ENCODE data around the gene GTSE1. TPM values are rescaled to one million over a fixed set of nuclear protein-coding genes. Genes with fewer than 3 reads are reported as not detected.
A peak's percentile ranks its signal among the peaks of the same experiment; 100 is the strongest.
"Not testable (repeated sequence)": the region's sequence is repeated elsewhere in the genome, so short reads cannot be mapped to it uniquely, and the experiment has no call there.

GTSE1 gene, protein sequence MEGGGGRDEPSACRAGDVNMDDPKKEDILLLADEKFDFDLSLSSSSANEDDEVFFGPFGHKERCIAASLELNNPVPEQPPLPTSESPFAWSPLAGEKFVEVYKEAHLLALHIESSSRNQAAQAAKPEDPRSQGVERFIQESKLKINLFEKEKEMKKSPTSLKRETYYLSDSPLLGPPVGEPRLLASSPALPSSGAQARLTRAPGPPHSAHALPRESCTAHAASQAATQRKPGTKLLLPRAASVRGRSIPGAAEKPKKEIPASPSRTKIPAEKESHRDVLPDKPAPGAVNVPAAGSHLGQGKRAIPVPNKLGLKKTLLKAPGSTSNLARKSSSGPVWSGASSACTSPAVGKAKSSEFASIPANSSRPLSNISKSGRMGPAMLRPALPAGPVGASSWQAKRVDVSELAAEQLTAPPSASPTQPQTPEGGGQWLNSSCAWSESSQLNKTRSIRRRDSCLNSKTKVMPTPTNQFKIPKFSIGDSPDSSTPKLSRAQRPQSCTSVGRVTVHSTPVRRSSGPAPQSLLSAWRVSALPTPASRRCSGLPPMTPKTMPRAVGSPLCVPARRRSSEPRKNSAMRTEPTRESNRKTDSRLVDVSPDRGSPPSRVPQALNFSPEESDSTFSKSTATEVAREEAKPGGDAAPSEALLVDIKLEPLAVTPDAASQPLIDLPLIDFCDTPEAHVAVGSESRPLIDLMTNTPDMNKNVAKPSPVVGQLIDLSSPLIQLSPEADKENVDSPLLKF
- 0.45 TPM for total RNA-seq
- long read RNA-seq, partial matches to known transcripts: 1 of 2 reads
- long read RNA-seq, other reads (novel, unspliced or antisense): 0 of 2 reads

DNA sequence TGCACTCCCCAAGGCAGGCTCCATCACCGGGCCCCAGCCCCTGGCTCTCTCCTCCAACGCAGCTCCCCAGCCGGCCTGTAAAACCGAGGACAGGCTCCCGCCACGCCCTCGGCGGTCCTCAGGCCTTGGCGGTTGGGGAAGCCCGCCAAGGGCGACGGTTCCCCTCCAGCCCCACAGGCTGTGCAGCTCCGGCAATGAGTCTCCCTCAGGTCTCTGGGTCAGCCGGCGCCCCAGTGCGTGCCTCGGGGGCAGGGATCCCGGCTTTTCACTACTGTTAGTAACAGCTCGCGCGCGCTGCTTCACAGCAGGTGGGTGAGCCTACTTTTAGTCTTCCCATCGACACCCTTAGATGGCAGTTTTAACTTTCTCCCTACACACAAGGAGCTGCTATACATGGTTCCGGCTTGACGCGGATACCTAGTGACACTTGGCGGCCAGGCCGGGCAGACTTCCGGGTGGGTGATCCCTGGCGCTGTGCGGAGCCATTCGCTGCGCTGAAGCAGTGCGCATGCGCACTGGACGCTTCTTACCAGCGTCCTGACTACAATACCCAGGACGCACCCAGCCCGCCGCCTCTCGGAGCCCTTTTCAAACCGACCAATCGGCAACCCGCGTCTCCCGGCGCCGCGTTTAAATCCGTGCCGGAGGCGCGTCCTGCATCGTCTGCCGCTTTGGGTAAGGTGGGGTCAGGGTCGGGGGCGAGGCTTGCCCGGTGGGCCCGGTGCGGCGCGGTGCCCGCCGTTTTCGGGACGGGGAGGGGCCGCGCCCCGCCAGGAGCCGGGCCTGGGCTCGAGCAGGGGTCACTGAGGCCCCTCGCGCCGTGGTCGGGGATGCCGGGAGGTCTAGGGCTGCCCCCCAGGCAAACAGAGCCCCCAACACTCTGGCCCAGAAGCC is at the start of gene GTSE1:
TSS of gene GTSE1 (plus strand) at position 614 of the 894 bp plus-strand sequence. CDS start 531 bp downstream, outside the sequence.
- intact Hi-C loops (cut with micrococcal nuclease): no loop called here
- DNase-seq: peak; percentile 100

DNA sequence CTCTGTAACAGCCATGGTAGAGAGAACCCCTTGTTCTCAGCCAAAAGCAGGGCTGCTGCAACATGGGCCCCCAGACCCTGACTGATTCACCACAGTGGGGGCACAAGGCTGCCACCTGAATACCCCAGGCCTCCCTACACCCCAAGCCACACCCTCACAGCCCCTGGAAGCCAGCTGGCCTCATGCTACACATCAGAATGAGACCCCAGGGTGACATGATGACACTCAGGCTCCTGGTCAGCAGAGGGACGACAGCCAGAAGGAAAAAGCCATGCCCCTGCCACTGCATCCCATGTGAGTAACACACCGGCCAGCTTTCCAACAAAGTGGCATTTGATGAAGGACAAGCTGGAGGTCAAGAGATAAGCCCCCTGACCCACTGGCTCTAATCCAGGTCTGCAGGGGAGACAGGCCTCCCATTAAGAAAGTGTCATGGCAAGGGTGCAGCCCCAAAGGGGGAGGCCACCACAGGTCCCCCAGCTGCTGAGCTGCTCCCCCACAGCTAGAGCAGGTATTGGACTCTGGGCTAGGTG is 49.2 kb upstream of the GTSE1 start:
- no peak for DNase-seq
- ATAC-seq: no peak
- intact Hi-C loops (cut with micrococcal nuclease): loop anchor here (10.0 kb wide), 1 partner anchor 103 kb away; no protein-coding TSS in a partner anchor

More for the DNA sequence above, at the start of gene GTSE1:
- ATAC-seq: peak; percentile 97

DNA sequence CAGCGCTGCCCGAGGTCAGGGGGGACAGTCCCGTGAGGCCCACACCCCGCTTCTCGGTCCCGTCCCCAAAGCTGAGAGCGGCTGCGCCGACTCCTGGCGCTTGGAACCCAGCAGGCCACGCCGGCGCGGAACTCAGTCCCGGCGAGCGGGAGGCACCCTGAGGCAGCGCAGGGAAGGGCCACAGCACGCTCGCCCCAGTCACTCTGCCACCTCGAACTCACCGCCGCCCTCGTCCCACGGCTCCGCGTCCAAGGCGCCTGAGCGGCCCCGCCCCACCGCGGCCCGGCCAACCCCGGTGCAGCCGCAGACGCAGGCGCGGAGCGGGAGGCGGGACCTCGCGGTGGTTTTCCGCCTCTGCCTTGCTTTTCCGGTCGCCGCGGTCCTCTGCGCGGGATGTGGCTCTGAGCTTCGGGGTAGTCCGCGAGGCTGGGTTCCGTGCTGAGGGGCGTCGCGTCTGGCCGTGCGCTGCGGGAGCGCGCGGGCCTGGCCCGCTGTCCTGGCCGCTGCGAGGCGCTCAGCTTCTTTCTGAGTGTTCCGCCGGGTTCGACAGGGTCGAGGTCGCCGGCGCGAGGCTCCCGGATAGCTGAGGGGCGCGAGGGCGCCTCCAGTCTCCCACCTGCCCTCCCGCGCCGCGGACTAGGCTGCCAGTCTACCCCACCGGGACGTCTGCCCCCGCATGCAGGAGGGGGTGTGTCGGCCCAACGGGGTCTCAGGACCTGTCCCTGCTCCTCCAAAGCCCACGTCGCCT is 46.5 kb upstream of the GTSE1 start, which contains the start of gene CDPF1:
TSS of gene CDPF1 (minus strand) at position 259 of the 748 bp plus-strand sequence. CDS start 2,009 bp downstream, outside the sequence.
- DNase-seq (peak; percentile 97), ATAC-seq (peak; percentile 95)
- intact Hi-C loops (cut with micrococcal nuclease): no loop called here

DNA sequence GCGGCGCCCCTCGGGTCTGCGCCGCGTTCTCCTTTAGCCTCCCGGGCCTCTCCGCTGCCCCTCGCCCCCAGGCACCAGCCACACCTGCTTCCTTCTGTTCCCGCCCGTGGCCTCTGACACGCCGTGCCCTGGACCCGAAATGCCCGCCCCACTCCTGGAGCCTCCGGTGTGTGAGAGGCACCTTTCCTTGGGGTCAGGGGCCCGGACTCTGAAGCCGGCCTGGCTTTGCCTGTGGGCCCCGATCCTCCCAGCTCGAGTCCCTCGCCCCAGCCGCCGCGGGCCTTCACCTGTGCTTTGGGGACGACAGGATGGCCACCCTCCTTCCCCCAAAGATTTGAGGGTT is 45.9 kb upstream of the GTSE1 start:
- DNase-seq (no peak), ATAC-seq (peak; percentile 7)
- intact Hi-C loops (cut with micrococcal nuclease): no loop called here

DNA sequence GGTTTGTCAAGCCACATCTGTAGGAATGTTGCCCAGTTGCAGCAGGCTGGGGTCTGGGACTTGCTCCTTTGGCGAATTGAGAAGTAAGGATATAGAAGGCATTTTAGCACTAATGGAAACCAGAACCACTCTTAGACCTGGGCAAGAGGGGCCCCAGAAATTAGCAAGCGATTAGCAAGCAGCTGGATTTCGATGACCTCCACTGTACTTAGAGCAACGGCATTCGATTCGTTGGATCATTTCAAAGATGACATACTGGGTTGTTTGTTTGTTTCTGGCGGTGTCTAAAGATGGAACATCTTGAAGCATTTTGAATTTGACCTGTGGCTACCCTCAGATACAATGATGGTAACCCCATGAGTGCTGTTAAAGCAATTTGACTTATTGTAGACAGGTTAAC is 45.4 kb upstream of the GTSE1 start:
- no peak for ATAC-seq
- no peak for DNase-seq
- intact Hi-C loops (cut with micrococcal nuclease): no loop called here

DNA sequence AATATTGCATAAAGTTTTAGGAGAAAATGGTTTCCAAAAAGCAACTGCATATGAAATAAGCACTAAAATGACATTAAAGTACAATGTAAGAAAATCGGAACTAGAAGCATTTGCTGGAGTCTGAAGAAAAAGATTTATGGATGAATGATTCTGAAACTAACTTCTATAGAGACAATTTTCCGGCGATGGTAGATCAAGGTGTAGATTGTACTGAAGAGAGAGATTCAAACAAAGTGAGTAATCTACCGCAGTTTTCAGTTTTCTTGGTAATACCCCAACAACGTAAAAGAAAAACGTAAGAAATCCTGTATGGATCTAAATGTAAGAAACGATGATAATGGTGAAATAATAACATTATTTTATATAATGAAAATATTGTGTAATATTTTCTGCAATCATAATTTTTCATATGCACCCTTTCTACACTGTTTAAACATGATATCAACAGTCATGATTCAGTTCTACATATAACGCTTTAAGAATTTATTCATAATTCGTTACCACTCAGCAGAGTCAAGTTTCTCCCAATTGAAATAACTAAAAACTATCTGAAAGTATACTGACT is 44.8 kb upstream of the GTSE1 start:
- intact Hi-C loops (cut with micrococcal nuclease): no loop called here
- DNase-seq (no peak), ATAC-seq (no peak)

DNA sequence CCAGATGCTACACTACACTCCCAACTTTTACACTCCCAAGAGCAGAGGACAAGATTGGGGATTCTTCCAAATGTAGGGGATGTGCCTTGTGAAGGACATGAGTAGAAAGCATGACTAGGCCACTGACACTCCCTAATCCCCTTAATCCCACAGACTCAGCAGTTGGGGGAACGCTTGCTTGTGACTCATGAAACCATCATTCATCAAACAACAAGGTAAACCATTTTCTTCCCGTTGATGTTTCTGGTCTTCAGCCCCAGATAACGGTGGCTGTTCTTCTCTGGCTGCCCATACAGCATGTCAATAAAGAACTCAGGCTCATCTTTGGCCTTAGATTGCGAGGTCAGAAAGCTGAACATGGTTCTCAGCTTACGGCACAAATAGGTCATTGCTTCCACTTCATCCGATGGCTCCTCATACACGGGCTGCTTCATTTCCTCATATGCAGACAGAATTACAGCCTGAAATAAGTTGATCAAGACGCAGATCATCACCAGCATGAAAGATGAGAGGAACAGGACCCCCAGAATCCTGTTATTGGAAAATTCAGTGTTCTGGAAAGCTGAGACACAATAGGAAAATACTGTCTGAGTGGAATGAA is 40.2 kb upstream of the GTSE1 start:
- DNase-seq (no peak), ATAC-seq (no peak)
- intact Hi-C loops (cut with micrococcal nuclease): no loop called here

DNA sequence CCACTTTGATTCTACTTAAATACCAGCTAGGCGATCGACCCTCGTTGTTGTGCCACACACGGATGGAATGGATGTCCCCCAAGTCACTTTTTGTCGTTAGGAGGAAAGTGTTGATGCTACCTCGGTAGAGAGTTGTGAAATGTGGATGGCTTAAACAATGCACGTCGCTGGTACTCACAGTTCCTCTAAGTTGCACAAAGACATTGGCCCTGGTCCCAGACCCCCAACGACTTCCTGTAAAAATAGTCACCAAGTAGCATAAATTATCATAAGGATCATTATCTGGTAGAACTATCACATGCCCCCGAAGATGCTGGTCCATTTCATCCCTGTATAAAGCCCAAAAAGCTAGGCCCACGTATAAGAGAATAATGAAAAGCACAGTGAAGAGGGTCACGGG is 37.3 kb upstream of the GTSE1 start:
- no peak for ATAC-seq
- intact Hi-C loops (cut with micrococcal nuclease): no loop called here
- no peak for DNase-seq

DNA sequence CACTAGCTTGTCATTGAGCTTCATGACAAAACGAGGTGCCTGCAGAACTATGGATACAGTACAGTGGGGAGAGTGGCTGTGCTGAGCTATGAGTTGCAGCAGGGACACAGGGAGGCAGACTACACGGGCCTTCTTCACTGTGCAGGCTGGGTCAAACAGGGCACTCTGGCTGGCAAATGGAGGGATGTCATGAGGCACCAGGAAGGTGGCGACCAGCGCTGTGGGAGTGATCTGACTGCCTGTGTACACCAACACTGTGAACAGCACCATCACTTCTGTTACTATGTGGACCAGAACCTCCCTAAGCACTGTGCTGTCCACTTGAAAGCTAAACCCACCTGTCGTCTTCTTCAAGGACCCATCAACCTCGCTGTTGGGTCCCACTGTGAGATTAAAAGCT is 36.6 kb upstream of the GTSE1 start:
- no peak for ATAC-seq
- no peak for DNase-seq
- intact Hi-C loops (cut with micrococcal nuclease): no loop called here

DNA sequence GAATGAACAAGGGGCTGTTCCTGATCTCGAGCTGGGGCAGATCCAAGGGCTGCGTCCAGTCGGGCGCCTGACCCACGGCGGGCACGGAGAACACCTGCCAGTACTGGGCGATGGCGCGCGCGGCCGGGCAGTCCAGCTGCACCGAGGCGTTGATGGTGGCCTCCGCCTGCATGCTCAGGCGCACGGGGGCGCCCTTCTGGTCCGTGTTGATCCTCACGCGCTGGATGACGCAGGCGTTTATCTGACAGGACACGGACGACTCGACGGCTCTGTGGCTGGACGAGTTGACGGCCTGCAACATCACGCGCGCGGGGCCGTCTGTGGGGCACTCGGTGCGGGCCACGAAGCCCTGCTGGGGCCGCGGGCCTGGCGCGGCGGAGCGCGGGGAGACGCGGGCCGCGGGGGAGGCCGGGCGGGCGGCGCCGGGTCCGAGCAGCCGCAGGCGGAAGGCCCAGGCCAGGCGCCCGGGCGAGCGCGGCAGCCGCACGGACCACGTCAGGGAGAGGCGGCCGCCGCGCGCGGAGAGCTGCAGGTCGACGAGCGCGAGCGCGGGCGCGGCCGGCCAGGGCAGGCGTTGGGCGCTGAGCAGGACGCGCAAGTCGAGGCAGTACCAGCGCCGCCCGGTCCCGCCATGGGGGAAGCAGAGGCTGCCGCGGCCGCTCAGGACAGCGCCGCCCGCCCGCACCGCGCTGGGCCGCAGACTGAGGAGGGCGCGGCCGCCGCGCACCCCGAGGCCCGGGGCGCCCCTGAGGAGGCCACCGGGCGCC is 34.0 kb upstream of the GTSE1 start:
- ATAC-seq (peak; percentile 50), DNase-seq (peak; percentile 86)
- intact Hi-C loops (cut with micrococcal nuclease): no loop called here

DNA sequence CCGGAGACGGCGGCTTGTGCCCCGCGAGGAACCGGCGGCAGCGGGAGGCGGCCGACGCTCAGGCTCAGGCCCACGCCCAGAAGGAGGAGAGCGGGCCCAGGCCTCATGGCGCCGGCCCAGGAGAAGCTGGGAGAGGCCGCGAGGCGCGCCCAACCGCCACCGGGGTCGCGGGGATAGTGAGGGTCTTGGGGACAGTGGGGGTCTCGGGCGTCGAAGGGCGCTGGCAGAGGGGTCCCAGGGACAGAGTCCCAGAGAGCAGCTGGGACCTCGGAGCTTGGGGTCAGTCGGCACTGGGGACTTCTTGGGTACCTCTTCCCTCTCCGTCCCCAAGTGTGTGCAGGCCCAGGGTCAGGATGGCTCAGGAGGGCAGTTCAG is 33.5 kb upstream of the GTSE1 start, which contains the start of gene PKDREJ:
TSS of gene PKDREJ (minus strand) at position 128 of the 375 bp plus-strand sequence. CDS start at position 107, 21 bp downstream.
- intact Hi-C loops (cut with micrococcal nuclease): no loop called here
- DNase-seq (no peak), ATAC-seq (no peak)

DNA sequence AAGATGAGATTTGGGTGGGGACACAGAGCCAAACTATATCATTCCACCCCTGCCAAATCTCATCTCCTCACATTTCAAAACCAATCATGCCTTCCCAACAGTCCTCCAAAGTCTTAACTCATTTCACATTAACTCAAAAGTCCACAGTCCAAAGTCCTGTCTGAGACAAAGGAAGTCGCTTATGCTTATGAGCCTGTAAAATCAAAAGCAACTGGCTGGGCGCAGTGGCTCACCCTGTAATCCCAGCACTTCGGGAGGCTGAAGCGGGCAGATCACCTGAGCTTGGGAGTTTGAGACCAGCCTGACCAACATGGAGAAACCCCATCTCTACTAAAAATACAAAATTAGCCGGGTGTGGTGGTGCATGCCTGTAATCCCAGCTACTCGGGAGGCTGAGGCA is 32.1 kb upstream of the GTSE1 start:
- DNase-seq; intact Hi-C loops (cut with micrococcal nuclease); ATAC-seq: not testable (repeated sequence)

DNA sequence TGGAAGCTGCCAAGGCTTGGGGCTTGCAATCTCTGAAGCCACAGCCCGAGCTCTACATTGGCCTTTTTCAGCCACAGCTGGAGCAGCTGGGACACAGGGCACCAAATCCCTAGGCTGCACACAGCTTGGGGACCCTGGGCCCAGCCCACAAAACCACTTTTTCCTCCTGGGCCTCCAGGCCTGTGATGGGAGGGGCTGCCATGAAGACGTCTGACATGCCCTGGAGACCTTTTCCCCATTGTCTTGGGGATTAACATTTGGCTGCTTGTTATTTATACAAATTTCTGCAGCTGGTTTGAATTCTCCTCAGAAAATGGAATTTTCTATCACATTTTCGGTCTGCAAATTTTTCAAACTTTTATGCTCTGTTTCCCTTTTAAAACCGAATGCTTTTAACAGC is 31.0 kb upstream of the GTSE1 start:
- DNase-seq; intact Hi-C loops (cut with micrococcal nuclease); ATAC-seq: not testable (repeated sequence)

DNA sequence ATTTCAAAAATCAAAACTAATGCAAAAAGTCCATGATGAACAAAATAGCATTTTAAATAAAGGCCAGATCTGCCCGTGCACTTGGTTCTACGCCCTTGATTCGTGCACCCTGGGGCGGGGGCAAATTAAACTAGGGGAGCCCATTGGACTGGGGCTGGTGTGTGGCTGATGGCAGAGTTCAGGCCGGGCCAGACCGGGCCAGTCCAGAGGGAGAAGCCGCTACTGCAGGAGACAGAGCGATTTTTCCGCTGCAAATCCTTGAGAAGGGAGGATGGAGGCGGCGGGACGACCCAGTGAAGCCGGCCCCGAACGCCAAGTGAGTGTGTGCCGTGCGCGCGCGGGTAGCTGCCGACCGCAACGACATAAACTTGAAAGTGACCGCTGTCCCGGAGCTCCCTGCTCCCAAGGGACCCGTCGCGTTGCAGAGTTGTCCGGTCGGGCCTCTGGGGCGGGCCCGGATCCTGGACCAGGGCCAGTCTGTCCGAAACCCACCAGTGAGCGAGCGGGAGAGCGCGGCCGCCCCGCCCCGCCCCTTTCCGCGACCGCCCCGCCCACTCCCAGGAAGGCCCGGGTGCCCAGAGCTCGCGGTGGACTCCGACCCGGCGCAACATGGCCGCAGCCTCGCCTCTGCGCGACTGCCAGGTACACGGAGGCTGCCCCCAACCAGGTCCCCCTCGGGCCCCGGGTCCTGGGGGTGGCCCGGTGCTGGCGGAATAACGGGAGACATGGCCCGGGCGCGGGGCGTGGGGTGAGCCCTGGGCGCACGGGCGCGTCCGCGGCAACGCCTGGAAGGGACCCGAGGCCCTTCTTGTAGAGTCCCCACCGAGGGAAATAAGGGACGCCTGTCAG is 29.0 kb upstream of the GTSE1 start, which contains the start of gene TTC38:
TSS of gene TTC38 (plus strand) at position 578 of the 849 bp plus-strand sequence. CDS start at position 610, 32 bp downstream.
- intact Hi-C loops (cut with micrococcal nuclease): no loop called here
- ATAC-seq: peak; percentile 97
- peak; percentile 98 for DNase-seq

DNA sequence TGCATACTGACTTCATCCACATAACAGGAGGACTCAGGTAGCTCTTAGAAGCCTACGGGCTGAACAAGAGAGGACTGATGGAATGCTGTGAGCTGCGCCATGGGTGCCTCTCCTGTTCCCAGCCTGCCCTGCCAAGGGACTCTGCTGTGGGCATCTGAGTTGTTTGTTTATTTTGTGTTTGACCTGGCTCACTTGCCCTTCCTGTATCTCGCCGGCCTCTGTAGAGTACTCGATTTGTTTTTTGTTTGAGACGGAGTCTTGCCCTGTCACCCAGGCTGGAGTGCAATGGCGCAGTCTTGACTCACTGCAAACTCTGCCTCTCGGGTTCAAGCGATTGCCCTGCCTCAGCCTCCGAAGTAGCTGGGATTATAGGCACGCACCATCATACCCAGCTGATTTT is 27.1 kb upstream of the GTSE1 start:
- no peak for DNase-seq
- intact Hi-C loops (cut with micrococcal nuclease): no loop called here
- ATAC-seq: no peak

DNA sequence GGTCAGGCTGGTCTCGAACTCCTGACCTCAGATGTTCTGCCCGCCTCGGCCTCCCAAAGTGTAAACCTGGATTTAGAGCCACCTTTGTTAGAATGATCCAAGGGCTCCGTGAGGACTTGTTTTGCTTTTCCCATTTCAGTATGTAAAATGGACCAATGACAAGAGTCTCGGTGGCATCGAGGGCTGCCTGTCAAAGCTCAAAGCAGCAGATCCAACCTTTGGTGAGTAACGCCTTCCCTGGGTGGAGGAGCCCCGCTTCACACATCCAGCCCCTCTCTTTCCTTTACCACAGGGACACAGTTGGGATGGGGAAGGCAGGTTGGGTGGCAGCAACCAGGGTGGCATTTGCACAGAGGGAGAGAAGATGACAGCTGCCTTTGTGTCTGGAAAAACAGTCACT is 24.5 kb upstream of the GTSE1 start:
- ATAC-seq (no peak), DNase-seq (no peak)

More for the DNA sequence above, 24.5 kb upstream of the GTSE1 start:
- intact Hi-C loops (cut with micrococcal nuclease): no loop called here

All from left ventricle myocardium superior (tissue), 1 donor.